ENCODE results near the gene LTO1. TPM values are rescaled to one million over a fixed set of nuclear protein-coding genes. Genes with fewer than 3 reads are reported as not detected.

The LTO1 gene
- total RNA-seq, 2 donors from 2014 or later, result 11.3 to 20.0 TPM

GRCh38 chr11:69716891-69717747, 42.0 kb upstream of the LTO1 start:
- no peaks in the 10 kb centered on the region for H3K4me1 ChIP-seq
- intact Hi-C loops (cut with DNase I), result no loop called here
- H3K27ac ChIP-seq, result no peak overlapping the region
- H3K36me3 ChIP-seq, result no peaks in the 10 kb centered on the region
- H3K9me3 ChIP-seq, result no peaks in the 10 kb centered on the region
- H3K27me3 ChIP-seq, result peaks cover 3% of the 10 kb centered on the region
- no peak for TF ChIP-seq CTCF (IDR thresholded peaks at IDR 0.05)
- no peak overlapping the region for H3K4me3 ChIP-seq
- no peak for DNase-seq
- H3K9ac ChIP-seq (ENCODE audit: low read depth in 2 of 2, low read length in 2 of 2), result no peak overlapping the region

DNA sequence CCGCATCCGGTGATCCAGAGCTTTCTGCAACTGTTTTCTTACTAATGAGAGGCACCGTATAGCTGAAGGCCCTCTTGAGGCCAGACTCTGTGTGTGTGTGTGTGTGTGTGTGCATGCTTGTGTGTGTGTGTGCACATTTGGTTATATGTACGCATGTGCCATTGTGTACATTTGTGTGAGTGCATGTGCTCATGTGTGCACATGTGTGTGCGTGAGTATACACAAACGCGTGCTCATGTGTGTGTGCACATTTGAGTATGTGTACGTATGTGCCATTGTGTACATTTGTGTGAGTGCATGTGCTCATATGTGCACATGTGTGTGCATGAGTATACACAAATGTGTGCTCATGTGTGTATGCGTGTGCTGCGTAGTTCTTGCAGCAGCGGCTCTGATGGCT, 40.9 kb upstream of the LTO1 start:
- no peaks in the 10 kb centered on the region for H3K4me1 ChIP-seq
- no peak for TF ChIP-seq CTCF (IDR thresholded peaks at IDR 0.05)

DNA sequence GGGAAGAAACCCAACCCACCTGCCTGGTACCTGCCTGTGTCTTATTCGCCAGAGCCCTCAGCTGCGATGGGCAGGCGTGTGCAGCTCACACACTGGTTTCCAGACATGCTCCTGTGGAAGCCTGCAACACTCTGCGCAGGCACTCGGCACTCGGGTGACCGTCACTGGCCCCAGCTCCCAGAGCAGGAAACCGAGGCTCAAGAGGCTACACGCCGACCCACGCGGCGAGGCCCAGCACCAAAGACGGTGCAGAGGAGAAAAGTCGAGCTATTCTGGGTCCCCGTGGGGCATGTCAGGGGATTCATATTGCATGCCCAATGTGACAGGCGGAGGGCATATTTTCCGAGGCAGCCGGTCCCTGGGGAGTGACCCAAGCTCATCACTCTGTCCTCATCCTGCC, 40.3 kb upstream of the LTO1 start:
- TF ChIP-seq CTCF (IDR thresholded peaks at IDR 0.05), result no peak
- intact Hi-C loops (cut with DNase I), result no loop called here
- Histone ChIP-seq H3K27ac (no peak overlapping the region), H3K36me3 (no peaks in the 10 kb centered on the region), H3K9me3 (no peaks in the 10 kb centered on the region), H3K4me3 (no peak overlapping the region), H3K27me3 (no peaks in the 10 kb centered on the region), H3K9ac (ENCODE audit: low read depth in 2 of 2, low read length in 2 of 2) (no peak overlapping the region), H3K4me1 (no peaks in the 10 kb centered on the region)
- no peak for DNase-seq

More for the DNA sequence above, 40.9 kb upstream of the LTO1 start:
- DNase-seq, result no peak
- no peaks in the 10 kb centered on the region for H3K9me3 ChIP-seq
- no peaks in the 10 kb centered on the region for H3K27me3 ChIP-seq
- no peak overlapping the region for H3K9ac ChIP-seq (ENCODE audit: low read depth in 2 of 2, low read length in 2 of 2)
- no peak overlapping the region for H3K27ac ChIP-seq
- H3K36me3 ChIP-seq, result no peaks in the 10 kb centered on the region
- intact Hi-C loops (cut with DNase I), result no loop called here
- H3K4me3 ChIP-seq, result no peak overlapping the region

DNA sequence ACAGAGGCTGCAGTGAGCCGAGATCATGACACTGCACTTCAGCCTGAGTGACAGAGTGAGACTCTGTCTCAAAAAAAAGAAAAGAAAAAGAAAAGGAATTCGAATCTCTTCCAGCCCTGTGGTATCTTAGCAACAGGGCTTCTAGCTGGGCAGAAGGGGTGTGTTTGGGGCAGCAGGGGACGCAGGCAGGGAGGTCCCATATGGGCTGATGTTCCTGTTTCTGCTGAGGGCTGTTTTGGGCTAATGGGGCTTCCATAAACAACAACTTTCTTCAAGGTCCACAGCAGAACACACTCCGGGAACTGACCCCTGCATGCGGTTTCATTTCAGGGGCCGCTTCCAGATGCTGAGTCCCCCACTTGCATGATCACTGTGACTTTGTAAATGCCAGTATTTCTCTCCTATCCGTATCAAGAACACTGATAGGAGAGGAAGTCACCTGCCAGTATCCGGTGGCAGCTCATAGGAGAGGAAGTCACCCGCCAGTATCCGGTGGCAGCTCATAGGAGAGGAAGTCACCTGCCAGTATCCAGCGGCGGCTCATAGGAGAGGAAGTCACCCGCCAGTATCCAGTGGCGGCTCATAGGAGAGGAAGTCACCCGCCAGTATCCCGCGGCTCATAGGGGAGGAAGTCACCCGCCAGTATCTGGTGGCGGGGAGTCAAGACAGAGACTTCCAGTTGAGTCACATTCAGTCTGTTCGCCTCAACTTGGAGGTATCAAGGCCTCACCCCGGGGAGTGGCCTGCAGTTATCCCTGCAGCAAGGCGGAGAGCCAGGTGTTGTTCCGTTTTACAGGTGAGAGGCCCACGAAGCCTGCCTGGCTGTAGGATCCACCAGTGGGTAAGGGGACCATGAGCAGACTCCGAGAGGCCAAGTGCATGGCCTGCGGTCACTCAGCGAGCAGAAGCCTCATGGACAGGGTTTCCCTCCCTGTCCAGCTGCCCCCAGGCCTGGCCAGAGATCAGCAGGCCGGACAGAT, 37.0 kb upstream of the LTO1 start:
- no peak overlapping the region for H3K4me3 ChIP-seq
- DNase-seq, result no peak
- no peak overlapping the region for H3K27ac ChIP-seq
- H3K4me1 ChIP-seq, result no peaks in the 10 kb centered on the region
- intact Hi-C loops (cut with DNase I), result no loop called here
- H3K36me3 ChIP-seq, result no peaks in the 10 kb centered on the region
- TF ChIP-seq CTCF (IDR thresholded peaks at IDR 0.05), result no peak
- no peaks in the 10 kb centered on the region for H3K9me3 ChIP-seq
- no peaks in the 10 kb centered on the region for H3K27me3 ChIP-seq
- H3K9ac ChIP-seq (ENCODE audit: low read depth in 2 of 2, low read length in 2 of 2), result no peak overlapping the region

DNA sequence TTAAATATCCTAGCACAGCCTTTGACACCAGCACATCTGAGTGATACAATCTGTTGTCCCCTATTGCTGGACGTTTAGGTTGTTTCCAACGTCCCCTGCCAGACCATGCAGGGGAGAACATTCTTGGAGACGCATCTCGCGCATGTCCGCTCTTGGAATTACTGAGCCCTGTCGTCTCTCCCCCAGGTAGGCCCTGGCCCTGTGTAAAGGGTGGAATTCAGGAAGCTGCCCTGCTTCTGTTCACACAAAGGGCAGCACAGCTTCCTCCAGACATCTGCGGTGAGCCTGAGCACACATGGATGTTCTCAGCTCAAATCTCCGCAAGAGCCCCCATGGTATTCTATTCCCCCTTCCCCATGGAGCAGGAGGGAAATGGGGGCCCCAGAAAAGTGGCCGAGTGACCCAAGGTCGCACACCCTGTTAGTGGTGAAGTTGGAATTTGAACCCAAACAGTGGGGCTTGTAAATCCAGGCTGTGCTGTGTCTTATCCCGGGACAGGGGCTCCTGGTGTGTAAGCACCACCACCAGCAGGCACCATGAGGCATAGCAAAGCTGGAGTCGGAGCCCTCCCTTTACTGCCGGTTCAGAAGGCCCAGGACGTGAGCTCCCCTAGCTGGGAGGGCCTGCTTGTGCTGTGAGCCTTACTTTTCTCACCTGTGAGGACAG, 33.7 kb upstream of the LTO1 start:
- no peak for DNase-seq
- intact Hi-C loops (cut with DNase I), result no loop called here
- Histone ChIP-seq H3K9me3 (no peaks in the 10 kb centered on the region), H3K4me1 (peaks cover 10% of the 10 kb centered on the region), H3K27me3 (peaks cover 14% of the 10 kb centered on the region), H3K36me3 (no peaks in the 10 kb centered on the region), H3K27ac (no peak overlapping the region), H3K9ac (ENCODE audit: low read depth in 2 of 2, low read length in 2 of 2) (no peak overlapping the region), H3K4me3 (no peak overlapping the region)
- TF ChIP-seq CTCF (IDR thresholded peaks at IDR 0.05), result no peak
